Neural progenitor cell (in vitro differentiated cells): ENCODE data around the gene MYRIP.

Experiments used
- CTCF ChIP-seq: fragments of 200-600 bp; sonication (generic); IDR thresholded peaks from 2 replicates; pipeline ENCODE4 v1.5.1; 2017; ENCODE audit warnings: antibody characterized with exemption, mild to moderate bottlenecking
- EZH2phosphoT487 ChIP-seq: fragments of 200-600 bp; sonication (generic); IDR thresholded peaks from 2 replicates; pipeline ENCODE4 v1.6.1; 2017; ENCODE audit warnings: antibody characterized with exemption

- no peak for TF ChIP-seq EZH2phosphoT487
- no peak for TF ChIP-seq CTCF
Observed at GRCh38 chr3:39848365-39848764, 39.0 kb downstream of the MYRIP start.
